Upper lobe of left lung (tissue), 4 donors: ENCODE measurements around the gene PTPRN2.

Source experiments
- EP300 ChIP-seq, 4 donors: sonication (generic); formaldehyde crosslinking; IDR thresholded peaks; one replicate each; pipeline ENCODE4 v1.5.1; 2017; ENCODE audit warnings: antibody characterized with exemption in 4 of 4, control low read depth in 2 of 4
- POLR2A ChIP-seq, 4 donors: fragments of 450-650 bp; IDR thresholded peaks; one replicate each; pipeline ENCODE4 v1.5.1; 2016 to 2017; ENCODE audit warnings: antibody characterized with exemption in 4 of 4, mild to moderate bottlenecking in 2 of 4
- POLR2AphosphoS5 ChIP-seq, 2 donors: sonication (generic); formaldehyde crosslinking; IDR thresholded peaks; one replicate each; pipeline ENCODE4 v1.5.1; 2017; ENCODE audit warnings: antibody characterized with exemption in 2 of 2
- TF ChIP-seq, protein P1 (sequence below), 6 experiments: fragments of 450-650 bp in 4 of 6; fragments of 200-600 bp in 2 of 6; sonication (generic) in 2 of 6; IDR thresholded peaks; one replicate each; pipeline ENCODE4 v1.5.1; 2016 to 2019; ENCODE audit warnings: antibody characterized with exemption in 6 of 6

- TF ChIP-seq POLR2A (IDR thresholded peaks at IDR 0.05), result no peak
- TF ChIP-seq, protein P1, sequence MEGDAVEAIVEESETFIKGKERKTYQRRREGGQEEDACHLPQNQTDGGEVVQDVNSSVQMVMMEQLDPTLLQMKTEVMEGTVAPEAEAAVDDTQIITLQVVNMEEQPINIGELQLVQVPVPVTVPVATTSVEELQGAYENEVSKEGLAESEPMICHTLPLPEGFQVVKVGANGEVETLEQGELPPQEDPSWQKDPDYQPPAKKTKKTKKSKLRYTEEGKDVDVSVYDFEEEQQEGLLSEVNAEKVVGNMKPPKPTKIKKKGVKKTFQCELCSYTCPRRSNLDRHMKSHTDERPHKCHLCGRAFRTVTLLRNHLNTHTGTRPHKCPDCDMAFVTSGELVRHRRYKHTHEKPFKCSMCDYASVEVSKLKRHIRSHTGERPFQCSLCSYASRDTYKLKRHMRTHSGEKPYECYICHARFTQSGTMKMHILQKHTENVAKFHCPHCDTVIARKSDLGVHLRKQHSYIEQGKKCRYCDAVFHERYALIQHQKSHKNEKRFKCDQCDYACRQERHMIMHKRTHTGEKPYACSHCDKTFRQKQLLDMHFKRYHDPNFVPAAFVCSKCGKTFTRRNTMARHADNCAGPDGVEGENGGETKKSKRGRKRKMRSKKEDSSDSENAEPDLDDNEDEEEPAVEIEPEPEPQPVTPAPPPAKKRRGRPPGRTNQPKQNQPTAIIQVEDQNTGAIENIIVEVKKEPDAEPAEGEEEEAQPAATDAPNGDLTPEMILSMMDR (IDR thresholded peaks at IDR 0.05), result no peak
- TF ChIP-seq POLR2AphosphoS5 (IDR thresholded peaks at IDR 0.05), result no peak
- TF ChIP-seq EP300 (IDR thresholded peaks at IDR 0.05), result no peak
Observed at GRCh38 chr7:158517571-158517970, 70.1 kb downstream of the PTPRN2 start.
